Hypothalamus (tissue), 51 donors: ENCODE results near the gene CISD3.
"Not testable (repeated sequence)": the region's sequence is repeated elsewhere in the genome, so short reads cannot be mapped to it uniquely, and the experiment has no call there.

Source experiments
- DNase-seq, 51 donors: peaks; one replicate each; lab custom pipeline; 2025; lab: John Stamatoyannopoulos, UW

The CISD3 gene

GRCh38 chr17:38724337-38724988 lies 5.7 kb upstream of the CISD3 start:
- DNase-seq = peak in 49 of 51 donors; percentile 23 to 95 (median 76)

- peak in 3 of 51 donors; percentile 34 to 73 (median 64) for DNase-seq
These were observed 5.1 kb upstream of the CISD3 start for GRCh38 chr17:38725066-38725465.

- not testable (repeated sequence) for DNase-seq
These were observed 4.0 kb upstream of the CISD3 start for GRCh38 chr17:38726145-38726544.

DNA sequence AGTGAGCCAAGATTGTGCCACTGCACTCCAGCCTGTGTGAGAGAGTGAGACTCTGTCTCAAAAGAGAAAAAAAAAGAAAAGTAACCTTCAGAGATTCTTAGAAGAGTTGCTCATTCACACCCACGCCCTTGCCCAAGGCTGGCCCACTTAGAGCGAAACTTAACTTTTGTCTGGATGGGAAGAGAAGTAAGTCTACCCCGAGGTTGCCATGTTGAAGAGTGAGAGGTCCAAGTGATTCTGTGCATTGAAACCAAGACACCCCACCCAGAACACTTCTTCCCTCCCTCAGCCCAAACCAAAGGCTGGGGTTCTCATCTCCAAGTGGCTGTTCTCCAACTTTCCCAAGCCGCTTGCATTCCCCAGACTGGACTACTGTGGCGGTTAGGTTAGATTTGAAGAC lies 2.4 kb upstream of the CISD3 start:
- no peak for DNase-seq

DNA sequence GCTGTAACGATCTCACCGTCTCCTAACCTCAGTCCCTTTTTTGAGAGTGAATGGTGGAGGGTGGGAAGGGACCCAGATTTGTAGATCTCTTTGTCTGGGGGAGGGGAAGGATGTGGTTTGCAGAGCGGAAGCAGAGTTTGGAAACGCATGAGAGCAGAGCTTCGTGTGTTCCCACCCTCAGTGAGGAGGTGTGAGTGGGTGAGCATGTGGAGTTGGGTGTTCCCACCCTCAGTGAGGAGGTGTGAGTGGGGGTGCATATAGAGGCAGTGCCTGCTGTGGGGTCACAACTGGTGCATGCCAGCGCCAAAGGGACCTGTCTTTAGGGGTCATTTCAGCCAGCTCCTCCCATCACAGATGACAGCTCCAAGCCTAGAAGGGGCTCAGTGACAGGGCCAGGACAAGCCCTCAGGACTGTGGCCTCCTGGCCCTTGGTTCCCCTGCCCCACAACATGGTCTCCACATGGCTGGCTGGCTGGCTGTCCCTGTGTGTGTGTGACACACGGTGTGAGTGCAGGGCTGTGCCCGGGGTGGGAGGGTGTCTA lies 1.8 kb upstream of the CISD3 start:
- peak in 1 of 51 donors; percentile 17 for DNase-seq

DNA sequence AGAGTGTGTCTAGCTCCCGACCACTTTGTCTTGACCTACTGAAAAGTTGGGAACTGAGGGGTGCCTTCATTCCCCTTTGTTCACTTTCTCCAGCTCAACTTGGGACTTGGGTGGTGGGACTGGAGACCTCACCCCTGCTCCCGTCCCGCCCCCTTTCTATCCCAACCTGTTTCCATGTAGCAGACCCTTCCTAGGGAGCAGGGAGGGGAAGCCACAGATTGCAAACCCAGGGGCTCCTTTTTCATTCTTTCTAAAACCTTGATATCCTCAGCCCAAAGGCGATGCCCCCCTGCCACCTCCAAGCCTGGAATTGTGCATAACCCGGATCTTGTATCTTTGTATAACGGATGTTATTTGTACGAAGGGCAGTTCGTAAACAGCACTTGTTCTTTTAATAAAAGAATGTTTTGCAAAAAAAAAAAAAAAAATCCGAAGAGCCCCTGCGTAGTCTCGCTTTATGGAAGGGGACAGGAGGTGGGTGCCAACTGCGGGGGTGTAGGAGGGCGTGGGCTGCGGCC lies 714 bp upstream of the CISD3 start:
- no peak for DNase-seq

- peak in 22 of 51 donors; percentile 18 to 69 (median 31) for DNase-seq
These were observed 612 bp downstream of the CISD3 start for GRCh38 chr17:38730526-38731379.

- peak in 2 of 51 donors; percentile 8 to 12 for DNase-seq
These were observed 1.6 kb downstream of the CISD3 start for GRCh38 chr17:38731526-38732294.

- no peak for DNase-seq
These were observed 2.5 kb downstream of the CISD3 start for GRCh38 chr17:38732376-38733281.

GRCh38 chr17:38733282-38733981 lies 3.3 kb downstream of the CISD3 start:
- DNase-seq = no peak

DNA sequence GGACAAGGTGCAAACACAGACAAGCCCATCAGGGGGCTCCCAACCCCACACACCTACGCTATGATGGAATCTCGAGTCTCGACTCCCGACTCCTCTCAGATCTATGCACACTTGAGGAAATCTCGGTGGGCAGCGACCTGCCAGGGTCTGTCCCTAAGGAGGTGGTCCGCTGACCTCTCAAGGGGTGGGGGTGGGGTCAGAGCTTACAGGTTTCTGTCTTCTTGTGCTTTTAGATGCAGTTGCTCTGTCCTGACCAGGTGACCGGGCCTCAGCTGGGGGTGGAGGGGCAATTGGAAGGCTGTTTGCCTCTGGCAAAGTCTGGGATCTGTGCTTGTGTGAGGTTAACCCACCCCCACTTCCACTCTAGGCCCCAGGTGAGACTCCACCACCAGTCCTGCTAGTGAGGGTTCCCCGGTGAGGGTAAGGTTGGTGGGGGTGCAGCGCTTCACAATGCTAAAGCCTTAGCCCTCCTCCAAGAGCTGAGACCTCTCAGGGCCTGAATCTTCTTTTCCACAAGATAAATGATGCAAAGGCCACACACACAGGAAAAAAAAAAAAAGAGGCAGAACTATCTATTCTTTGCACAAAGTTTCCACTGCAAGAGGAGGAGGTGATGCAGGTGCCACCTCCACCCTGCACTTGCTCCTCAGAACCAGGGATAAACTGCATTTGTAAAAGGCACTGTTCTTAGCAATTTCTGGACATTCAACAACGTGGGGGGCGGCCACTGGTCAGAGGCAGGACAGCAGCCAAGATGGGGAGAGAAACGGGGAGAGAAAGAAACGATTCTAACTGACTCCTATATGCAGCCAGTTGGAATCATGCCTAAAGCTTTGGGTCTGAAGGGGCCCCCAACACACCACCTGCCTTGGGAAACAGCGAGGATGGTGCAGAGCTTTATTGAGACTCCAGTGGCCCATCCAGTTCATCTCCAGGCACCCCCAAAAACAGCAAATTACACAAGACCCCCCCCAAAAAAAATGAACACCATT lies 4.1 kb downstream of the CISD3 start:
- DNase-seq = no peak

GRCh38 chr17:38735161-38735997 lies 5.2 kb downstream of the CISD3 start:
- DNase-seq = peak in 39 of 51 donors; percentile 5 to 76 (median 39)

DNA sequence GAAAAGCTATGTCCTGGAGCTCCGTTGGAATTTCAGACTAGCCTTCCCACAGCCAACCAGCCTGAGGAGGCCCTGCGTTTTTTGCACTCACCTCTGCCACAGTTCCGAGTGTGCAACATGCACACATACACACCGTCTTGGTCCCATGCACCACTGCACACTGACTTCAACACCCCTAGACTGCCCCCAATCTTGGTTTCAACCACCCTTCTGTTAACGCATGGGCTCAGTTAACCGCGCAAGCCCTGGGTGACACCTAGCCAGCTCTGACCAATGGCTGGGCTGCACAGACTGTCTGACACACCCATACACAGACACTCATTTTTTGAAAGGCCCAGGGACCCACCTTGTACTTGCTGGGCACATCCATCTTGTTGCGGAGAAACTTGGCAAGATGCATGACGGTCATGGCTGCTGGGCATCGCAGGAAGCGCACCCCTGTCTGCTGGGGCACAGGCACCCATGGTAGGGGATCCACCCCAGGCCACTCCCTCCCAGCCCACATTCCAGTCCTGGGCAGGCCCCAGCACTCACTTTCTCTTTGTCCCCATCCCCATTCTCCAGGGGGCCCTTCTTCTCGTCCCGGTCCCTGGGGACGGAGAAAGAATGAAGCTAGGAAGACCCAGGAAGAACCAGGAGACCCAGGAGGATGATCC lies 8.0 kb downstream of the CISD3 start:
- DNase-seq = no peak

GRCh38 chr17:38738686-38739085 lies 8.5 kb downstream of the CISD3 start:
- DNase-seq = no peak

GRCh38 chr17:38739305-38739704 lies 9.2 kb downstream of the CISD3 start:
- DNase-seq = no peak

- no peak for DNase-seq
These were observed 9.9 kb downstream of the CISD3 start for GRCh38 chr17:38740044-38740443.
